H1 (cell line): Measurements from ENCODE around the gene GPNMB.

Experiments
- ATF2 ChIP-seq: IDR thresholded peaks from 2 replicates; pipeline ENCODE4 v1.6.1; 2012; ENCODE audit warnings: low read length, inconsistent platforms
- CREB1 ChIP-seq: IDR thresholded peaks from 2 replicates; pipeline ENCODE4 v1.6.1; 2012; ENCODE audit warnings: inconsistent platforms
- CTCF ChIP-seq, 3 experiments: IDR thresholded peaks; 1 replicate in 2 of 3; 2 replicates in 1 of 3; pipeline versions ENCODE4 v1.5.1 to v1.6.1; 2011; ENCODE audit warnings: low read length in 3 of 3, mild to moderate bottlenecking in 3 of 3, inconsistent platforms in 2 of 3, low read depth in 1 of 3, moderate library complexity in 1 of 3; ENCODE audit not compliant: insufficient read depth in 1 of 3; ENCODE audit errors: control extremely low read depth in 1 of 3
- E2F6 ChIP-seq: IDR thresholded peaks from 2 replicates; pipeline ENCODE4 v1.6.1; 2012; ENCODE audit warnings: inconsistent platforms
- EGR1 ChIP-seq: IDR thresholded peaks from 2 replicates; pipeline ENCODE4 v1.6.1; 2011; ENCODE audit warnings: low read depth, low read length, borderline replicate concordance
- EP300 ChIP-seq, 2 experiments: IDR thresholded peaks; 1 replicate in 1 of 2; 2 replicates in 1 of 2; pipeline ENCODE4 v1.6.1; 2011 to 2012; ENCODE audit warnings: low read depth in 2 of 2, low read length in 2 of 2, mild to moderate bottlenecking in 2 of 2, borderline replicate concordance in 1 of 2, inconsistent platforms in 1 of 2, moderate library complexity in 1 of 2
- EZH2 ChIP-seq: fragments of 200-600 bp; sonication (generic); IDR thresholded peaks from 2 replicates; pipeline ENCODE4 v1.7.1; 2012; ENCODE audit warnings: low read depth, mild to moderate bottlenecking, moderate library complexity, low read length, inconsistent platforms; ENCODE audit not compliant: severe bottlenecking
- POLR2A ChIP-seq, 2 experiments: IDR thresholded peaks; 1 replicate in 1 of 2; 2 replicates in 1 of 2; pipeline ENCODE4 v1.6.1; 2011; ENCODE audit warnings: low read depth in 2 of 2, low read length in 2 of 2, mild to moderate bottlenecking in 2 of 2; ENCODE audit errors: control extremely low read depth in 1 of 2
- POLR2AphosphoS5 ChIP-seq: IDR thresholded peaks from 2 replicates; pipeline ENCODE4 v1.6.1; 2011; ENCODE audit warnings: low read depth, low read length
- RXRA ChIP-seq: IDR thresholded peaks from 2 replicates; pipeline ENCODE4 v1.6.1; 2011; ENCODE audit warnings: low read depth, mild to moderate bottlenecking, low read length, moderate library complexity; ENCODE audit not compliant: insufficient read depth
- SRF ChIP-seq: IDR thresholded peaks from 2 replicates; pipeline ENCODE4 v1.6.1; 2011; ENCODE audit warnings: mild to moderate bottlenecking, low read depth, low read length, moderate library complexity
- SUZ12 ChIP-seq: fragments of 200-600 bp; sonication (generic); IDR thresholded peaks from 2 replicates; pipeline ENCODE4 v1.6.1; 2012; ENCODE audit warnings: mild to moderate bottlenecking, inconsistent platforms, low read length, moderate library complexity, mixed read lengths
- TEAD4 ChIP-seq: IDR thresholded peaks from 2 replicates; pipeline ENCODE4 v1.6.1; 2012; ENCODE audit warnings: low read depth, low read length, inconsistent platforms, mixed read lengths
- USF2 ChIP-seq: IDR thresholded peaks from 2 replicates; pipeline ENCODE4 v1.6.1; 2011; ENCODE audit warnings: low read length, improper control_type of control experiment

- TF ChIP-seq USF2 (no peak), CREB1 (no peak), CTCF (IDR thresholded peaks at IDR 0.05; ENCODE audit: control extremely low read depth in 1 of 3, insufficient read depth in 1 of 3, low read depth in 1 of 3, low read length in 3 of 3) (no peak), EP300 (IDR thresholded peaks at IDR 0.05; ENCODE audit: borderline replicate concordance in 1 of 2, low read depth in 2 of 2, low read length in 2 of 2) (no peak), POLR2A (IDR thresholded peaks at IDR 0.05; ENCODE audit: control extremely low read depth in 1 of 2, low read depth in 2 of 2, low read length in 2 of 2) (no peak), EGR1 (no peak), E2F6 (no peak), SRF (no peak), ATF2 (no peak), POLR2AphosphoS5 (no peak), TEAD4 (no peak), EZH2 (no peak), SUZ12 (no peak), RXRA (no peak)
Observed at GRCh38 chr7:23315366-23315765, 68.8 kb downstream of the GPNMB start.
